IMR-90 (cell line): Measurements from ENCODE around the gene CDC34.

Source experiments
- BHLHE40 ChIP-seq: fragments of 150-350 bp; IDR thresholded peaks from 2 replicates; pipeline ENCODE4 v1.6.1; 2016; ENCODE audit warnings: mild to moderate bottlenecking, low read depth, low read length
- CEBPB ChIP-seq: IDR thresholded peaks from 2 replicates; pipeline ENCODE4 v1.6.1; 2012; ENCODE audit warnings: low read depth, low read length, improper control_type of control experiment
- CTCF ChIP-seq: conservative IDR thresholded peaks from 2 replicates; pipeline ENCODE4 v1.5.1; 2012; ENCODE audit warnings: mild to moderate bottlenecking, low read depth, low read length, improper control_type of control experiment
- ELK1 ChIP-seq: fragments of 150-350 bp; IDR thresholded peaks from 2 replicates; pipeline ENCODE4 v1.6.1; 2016; ENCODE audit warnings: low read depth, mild to moderate bottlenecking, low read length, moderate library complexity, borderline replicate concordance
- FOS ChIP-seq: fragments of 150-350 bp; IDR thresholded peaks from 2 replicates; pipeline ENCODE4 v1.6.1; 2016; ENCODE audit warnings: low read depth, low read length
- MAFK ChIP-seq: IDR thresholded peaks from 2 replicates; pipeline ENCODE4 v1.6.1; 2012; ENCODE audit warnings: low read depth, low read length, improper control_type of control experiment
- MAZ ChIP-seq: IDR thresholded peaks from 2 replicates; pipeline ENCODE4 v1.6.1; 2012; ENCODE audit warnings: low read depth, mild to moderate bottlenecking, low read length, improper control_type of control experiment, moderate library complexity, borderline replicate concordance
- POLR2A ChIP-seq: IDR thresholded peaks from 2 replicates; pipeline ENCODE4 v1.6.1; 2012; ENCODE audit warnings: mild to moderate bottlenecking, low read depth, low read length
- RCOR1 ChIP-seq: IDR thresholded peaks from 2 replicates; pipeline ENCODE4 v1.6.1; 2012; ENCODE audit warnings: mild to moderate bottlenecking, low read length, improper control_type of control experiment; ENCODE audit not compliant: insufficient replicate concordance
- RFX5 ChIP-seq: IDR thresholded peaks from 2 replicates; pipeline ENCODE4 v1.8.0; 2012; ENCODE audit warnings: low read depth, mild to moderate bottlenecking, low read length, moderate library complexity
- SMC3 ChIP-seq: fragments of 150-350 bp; IDR thresholded peaks from 2 replicates; pipeline ENCODE4 v1.6.1; 2016; ENCODE audit warnings: low read depth, mild to moderate bottlenecking, antibody characterized with exemption, low read length, moderate library complexity
- USF2 ChIP-seq: fragments of 150-350 bp; IDR thresholded peaks from 2 replicates; pipeline ENCODE4 v1.6.1; 2017; ENCODE audit warnings: mild to moderate bottlenecking, antibody characterized with exemption, low read length, low read depth

GRCh38 chr19:591099-591958, 59.8 kb downstream of the CDC34 start:
- TF ChIP-seq CTCF: no peak
- TF ChIP-seq POLR2A: no peak
- no peak for TF ChIP-seq RCOR1
- no peak for TF ChIP-seq BHLHE40
- TF ChIP-seq USF2: no peak
- no peak for TF ChIP-seq SMC3
- no peak for TF ChIP-seq CEBPB
- TF ChIP-seq FOS: no peak
- TF ChIP-seq ELK1: no peak
- TF ChIP-seq MAFK: no peak
- no peak for TF ChIP-seq RFX5
- TF ChIP-seq MAZ: no peak
